Choroid plexus epithelial cell (primary cell): ENCODE results near the gene OCA2.

Source experiments
- DNase-seq: peaks from one replicate; pipeline ENCODE4 v3.0.0-alpha.2; 2010; ENCODE audit warnings: low read depth
- H3K4me3 ChIP-seq: 2 replicates; pipeline ENCODE4 v1.5.1; 2011; ENCODE audit warnings: low read depth, mild to moderate bottlenecking, control low read depth, low read length, moderate library complexity
- TF ChIP-seq, protein P1 (sequence below): conservative IDR thresholded peaks from 2 replicates; pipeline ENCODE4 v1.5.1; 2011; ENCODE audit warnings: low read depth, mild to moderate bottlenecking, control low read depth, inconsistent platforms, low read length, moderate library complexity

OCA2 gene

DNA sequence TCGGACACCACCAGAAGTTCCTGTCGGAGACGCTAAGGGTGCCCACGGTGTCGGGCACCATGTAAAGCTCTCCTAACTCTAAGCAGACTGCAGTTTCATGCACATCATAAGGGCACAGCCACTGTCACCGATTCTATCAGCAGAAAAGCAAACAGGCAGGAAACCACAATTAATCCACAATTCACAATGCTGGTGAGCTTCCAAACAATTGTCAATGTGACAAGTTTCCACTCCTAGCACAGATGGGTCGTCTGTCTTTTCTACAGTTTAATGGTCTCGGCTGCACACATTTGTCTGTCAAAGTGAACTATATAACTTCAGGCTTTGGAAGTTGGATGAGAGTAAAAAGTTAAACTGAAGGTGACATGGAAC, 8.8 kb upstream of the OCA2 start:
- H3K4me3 ChIP-seq = no peak overlapping the region
- DNase-seq = no peak
- TF ChIP-seq, protein P1, sequence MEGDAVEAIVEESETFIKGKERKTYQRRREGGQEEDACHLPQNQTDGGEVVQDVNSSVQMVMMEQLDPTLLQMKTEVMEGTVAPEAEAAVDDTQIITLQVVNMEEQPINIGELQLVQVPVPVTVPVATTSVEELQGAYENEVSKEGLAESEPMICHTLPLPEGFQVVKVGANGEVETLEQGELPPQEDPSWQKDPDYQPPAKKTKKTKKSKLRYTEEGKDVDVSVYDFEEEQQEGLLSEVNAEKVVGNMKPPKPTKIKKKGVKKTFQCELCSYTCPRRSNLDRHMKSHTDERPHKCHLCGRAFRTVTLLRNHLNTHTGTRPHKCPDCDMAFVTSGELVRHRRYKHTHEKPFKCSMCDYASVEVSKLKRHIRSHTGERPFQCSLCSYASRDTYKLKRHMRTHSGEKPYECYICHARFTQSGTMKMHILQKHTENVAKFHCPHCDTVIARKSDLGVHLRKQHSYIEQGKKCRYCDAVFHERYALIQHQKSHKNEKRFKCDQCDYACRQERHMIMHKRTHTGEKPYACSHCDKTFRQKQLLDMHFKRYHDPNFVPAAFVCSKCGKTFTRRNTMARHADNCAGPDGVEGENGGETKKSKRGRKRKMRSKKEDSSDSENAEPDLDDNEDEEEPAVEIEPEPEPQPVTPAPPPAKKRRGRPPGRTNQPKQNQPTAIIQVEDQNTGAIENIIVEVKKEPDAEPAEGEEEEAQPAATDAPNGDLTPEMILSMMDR = no peak

DNA sequence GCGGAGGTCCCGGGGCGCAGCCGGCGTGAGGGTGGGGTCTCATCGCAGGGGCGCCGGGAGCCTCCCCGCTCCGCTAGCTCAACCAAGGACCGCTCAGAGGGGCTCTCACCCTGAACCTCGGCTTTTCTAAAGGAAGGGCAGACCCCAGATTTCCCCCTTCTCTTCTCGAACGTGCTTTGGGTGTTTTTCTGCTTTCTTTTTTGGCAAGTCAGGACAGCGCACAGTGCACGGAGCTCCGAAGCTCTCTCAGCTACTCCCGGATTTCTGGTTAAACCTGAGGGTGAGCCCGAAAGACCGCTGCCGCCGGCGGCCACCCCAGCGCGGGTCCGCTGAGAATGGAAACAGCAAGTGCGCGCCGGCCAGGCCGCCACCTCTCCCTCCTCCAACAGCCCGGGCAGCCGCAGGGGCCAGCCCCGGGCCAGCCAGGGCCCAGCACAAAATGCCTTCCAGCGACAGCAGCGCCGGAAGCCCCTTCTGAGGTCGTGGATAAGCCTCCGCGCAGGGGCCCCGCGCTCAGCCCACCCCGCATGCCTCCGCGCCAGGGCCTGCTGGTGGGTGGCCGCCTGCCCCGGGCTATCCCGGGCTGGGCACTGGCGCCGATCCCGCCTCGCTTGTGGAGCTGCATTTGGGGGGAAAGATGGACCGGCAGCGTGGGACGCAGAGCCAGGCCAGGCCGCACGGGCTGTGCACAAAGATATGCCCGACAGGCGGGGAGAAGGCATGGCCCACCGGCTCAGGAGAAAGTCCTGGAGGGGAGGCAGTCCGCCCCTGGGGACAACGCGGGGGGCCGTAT, 8.2 kb upstream of the OCA2 start:
- peak overlapping the region; percentile 60 for H3K4me3 ChIP-seq
- peak; percentile 43 for DNase-seq
- TF ChIP-seq, protein P1 = no peak

DNA sequence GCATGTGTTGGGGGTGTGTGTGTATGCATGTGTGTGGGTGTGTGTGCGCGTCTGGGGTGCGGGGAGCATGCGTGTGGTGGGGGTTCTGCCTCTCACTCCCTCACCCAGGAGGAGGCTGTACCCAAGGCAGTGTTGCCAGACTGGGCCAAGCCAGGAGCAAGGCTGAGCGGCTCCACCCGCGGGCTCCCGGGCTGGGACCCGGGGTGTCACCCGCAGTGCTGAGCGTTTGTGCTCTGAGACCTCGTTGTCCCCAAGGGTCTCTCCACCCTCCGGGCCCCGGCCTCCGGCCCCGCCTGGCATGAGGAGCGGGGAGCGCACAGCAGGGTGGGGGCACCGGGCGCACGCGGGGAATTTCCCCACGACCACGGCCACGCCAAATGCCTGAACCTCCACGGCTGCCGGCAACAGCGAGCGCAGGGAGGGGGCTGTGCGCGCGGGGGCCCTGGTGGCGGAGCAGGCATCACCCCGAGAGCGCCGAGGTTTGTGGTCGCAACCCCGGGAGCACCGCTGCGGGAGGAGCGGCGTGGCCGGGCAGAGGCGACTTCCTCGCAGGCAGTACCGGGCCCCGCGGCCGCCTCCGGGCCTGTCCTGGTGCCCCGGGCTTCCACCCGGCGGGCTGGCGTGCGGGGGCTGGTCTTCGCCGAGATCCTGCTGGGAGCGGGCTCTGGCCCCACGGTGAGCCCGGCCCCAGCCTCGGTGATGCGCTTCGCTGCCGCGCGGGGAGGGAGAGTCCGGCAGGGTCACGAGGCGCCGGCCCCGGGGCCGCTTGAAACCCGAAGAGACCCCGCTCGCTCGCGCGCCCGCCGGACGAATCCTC, 7.4 kb upstream of the OCA2 start:
- TF ChIP-seq, protein P1 = no peak
- peak overlapping the region; percentile 60 for H3K4me3 ChIP-seq
- no peak for DNase-seq

DNA sequence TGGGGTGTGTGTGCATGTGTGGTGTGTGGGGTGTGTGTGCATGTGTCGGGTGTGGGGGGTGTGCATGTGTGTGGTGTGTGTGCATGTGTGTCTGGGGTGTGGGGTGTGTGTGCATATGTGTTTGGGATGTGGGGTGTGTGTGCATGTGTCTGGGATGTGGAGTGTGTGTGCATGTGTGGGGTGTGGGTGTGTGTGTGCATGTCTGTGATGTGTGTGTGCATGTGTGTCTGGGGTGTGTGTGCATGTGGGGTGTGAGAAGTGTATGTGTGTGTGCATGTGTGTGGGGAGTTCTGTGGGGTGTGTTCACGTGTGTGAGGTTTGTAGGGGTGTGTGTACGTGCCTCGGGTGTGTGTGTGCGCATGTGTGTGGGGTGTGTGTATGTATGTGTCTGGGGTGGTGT, 6.7 kb upstream of the OCA2 start:
- TF ChIP-seq, protein P1 = no peak
- DNase-seq = no peak
- no peak overlapping the region for H3K4me3 ChIP-seq

DNA sequence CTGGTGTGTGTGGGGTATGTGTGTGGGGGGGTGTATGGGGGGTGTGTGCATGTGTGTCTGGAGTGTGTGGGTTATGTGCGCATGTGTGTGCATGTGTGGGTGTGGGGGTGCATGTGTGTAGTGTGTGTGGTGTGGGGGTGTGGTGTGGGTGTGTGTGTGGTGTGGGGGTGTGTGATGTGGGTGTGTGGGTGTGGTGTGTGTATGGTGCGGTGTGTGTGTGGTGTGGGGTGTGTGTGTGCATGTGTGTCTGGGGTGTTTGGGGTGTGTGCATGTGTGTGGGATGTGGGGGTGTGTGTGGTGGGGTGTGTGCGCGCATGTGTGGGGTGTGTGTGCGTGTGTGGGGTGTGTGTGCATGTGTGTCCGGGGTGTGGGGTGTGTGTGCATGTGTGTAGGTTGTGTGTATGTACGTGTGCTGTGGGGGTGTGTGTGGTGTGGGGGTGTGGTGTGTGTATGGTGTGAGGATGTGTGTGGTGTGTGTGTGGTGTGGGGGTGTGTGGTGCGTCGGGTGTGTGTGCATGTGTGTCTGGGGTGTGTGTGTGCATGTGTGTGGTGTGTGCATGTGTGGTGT, 6.2 kb upstream of the OCA2 start:
- H3K4me3 ChIP-seq = no peak overlapping the region
- TF ChIP-seq, protein P1 = no peak
- DNase-seq = no peak

DNA sequence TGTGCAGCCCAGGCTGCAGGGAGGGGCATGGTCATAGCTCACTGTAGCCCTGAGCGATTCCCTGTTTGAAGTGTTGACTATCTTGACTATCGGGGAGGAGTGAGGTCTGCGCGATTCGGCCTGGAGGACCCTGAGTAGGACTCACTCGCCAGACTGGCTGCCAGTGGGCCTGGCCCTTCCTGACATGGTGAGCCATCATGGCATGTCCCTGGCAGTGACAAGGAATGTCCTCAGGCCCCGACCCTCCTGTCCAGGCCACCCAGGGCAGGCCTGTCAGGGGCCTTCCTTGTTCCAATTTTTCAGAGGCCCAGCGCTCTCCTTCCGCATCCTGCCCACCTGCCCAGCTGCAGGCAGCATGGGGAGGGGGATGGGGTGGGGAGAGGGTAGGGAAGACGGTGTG, 5.2 kb upstream of the OCA2 start:
- H3K4me3 ChIP-seq = no peak overlapping the region
- DNase-seq = no peak
- TF ChIP-seq, protein P1 = no peak
